Iris pigment epithelial cell (primary cell): ENCODE measurements around the gene GPC6.

Experiments
- DNase-seq: peaks from one replicate; pipeline ENCODE4 v3.0.0-alpha.2; 2011; ENCODE audit warnings: low read depth

Gene GPC6

DNA sequence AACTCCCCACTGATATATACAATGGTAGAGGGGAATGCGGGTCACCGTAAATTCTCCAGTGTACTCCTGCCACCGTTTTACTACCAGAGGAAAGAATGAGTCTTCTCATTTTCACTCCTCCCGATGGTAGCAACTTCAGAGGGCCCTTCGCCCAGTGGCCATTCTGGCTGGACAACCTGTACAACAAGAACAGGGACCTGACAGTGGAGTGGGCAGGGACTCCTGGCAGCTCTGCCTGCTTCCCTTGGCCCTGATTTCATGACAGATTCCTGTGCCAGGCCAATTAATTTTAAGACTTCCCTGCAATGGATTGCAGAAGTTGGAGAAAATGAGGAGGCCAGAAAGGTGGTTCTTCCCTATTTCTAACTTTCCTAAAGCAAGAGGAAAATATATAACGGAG, 148.9 kb downstream of the GPC6 start:
- DNase-seq, result no peak

DNA sequence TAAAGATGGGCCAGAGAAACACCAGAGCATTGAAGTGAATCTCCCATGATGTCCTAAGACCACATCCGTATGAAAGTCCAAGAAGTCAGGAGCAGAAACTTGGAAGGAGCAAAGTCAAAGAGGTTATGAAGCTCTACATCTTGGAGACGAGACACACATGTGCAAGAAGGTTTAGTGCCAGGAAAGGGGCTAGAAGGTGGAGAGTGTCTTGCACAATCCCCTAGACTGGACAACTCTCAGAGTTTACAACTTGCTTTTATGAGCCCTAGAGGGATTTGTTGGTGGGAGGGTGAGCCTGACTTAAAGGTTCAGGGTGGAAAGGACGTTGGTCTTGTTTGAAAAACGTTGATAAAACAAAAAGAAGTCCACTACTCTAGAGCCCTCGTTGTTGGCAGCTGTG, 150.6 kb downstream of the GPC6 start:
- no peak for DNase-seq

DNA sequence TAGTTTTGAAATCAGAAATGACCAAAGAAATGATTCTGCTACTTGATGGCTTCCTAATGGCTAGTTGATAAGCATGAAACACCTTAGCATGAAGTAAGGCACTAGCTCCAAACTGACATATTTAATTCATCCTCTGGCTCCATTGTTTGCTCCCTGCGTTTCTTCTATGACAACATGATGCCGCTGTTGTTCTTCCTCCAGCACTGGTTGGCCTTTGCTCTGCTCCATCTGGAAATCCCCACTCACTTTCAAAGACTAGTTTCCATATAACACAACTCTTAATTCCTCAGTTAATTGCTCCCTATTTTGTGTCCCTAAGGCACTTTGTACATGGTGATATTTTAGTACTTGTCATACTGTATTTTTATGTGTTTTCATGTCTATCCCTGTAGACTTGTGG, 151.6 kb downstream of the GPC6 start:
- no peak for DNase-seq

DNA sequence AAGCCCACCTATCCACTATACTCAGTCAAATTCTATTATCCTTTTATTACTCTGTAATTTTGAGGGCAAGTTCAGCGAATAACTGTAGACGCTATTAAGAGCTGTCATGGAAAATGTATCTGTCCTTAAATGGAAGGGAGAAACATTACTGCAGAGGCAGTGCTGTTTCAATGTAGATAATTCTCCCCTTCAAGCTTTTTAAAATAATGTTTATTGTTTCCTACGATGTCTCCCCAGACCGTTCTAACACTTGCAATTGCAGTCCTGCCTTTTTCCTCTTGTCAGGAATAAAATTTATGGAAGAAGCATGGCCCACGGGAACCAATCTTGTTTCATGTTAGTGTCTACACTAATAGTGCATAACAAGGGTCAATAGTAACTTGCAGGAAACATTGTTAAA, 159.5 kb downstream of the GPC6 start:
- no peak for DNase-seq

DNA sequence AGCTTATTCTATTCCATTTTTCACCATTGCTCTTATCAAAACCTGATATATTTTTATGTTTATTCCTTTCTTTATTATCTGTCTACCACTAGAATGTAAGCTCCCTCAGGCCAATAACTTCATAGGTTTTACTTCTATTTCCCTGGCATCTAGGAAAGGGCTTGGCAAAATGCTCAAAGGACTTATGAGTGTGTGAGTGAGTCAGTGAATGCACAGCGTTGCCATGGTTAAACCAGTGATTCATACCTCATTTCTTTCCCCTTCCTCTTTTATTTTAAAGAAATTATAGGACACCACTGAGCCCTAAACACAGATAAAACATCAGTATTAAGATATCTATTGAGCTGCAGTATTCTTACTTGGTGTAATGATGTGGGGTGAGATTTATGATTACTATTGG, 162.1 kb downstream of the GPC6 start:
- peak; percentile 56 for DNase-seq

DNA sequence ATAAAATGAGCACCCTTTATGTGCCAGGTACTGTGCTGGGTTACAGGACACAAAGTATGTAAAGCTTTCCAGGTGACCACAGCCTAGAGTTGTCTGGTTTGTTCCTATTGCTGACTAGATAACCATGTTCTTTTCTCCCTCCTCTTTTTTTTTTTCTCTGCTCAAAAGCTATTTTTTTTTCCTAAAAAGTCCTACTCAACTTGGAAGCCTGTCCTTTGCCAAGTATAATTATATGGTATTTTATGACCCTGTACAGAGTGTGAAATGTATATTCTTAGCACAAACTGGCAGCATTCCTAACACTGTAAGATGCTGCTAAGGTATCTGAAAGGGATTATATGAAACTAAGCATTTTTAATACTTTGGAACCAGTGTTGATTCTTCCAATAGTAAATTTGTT, 171.0 kb downstream of the GPC6 start:
- no peak for DNase-seq

DNA sequence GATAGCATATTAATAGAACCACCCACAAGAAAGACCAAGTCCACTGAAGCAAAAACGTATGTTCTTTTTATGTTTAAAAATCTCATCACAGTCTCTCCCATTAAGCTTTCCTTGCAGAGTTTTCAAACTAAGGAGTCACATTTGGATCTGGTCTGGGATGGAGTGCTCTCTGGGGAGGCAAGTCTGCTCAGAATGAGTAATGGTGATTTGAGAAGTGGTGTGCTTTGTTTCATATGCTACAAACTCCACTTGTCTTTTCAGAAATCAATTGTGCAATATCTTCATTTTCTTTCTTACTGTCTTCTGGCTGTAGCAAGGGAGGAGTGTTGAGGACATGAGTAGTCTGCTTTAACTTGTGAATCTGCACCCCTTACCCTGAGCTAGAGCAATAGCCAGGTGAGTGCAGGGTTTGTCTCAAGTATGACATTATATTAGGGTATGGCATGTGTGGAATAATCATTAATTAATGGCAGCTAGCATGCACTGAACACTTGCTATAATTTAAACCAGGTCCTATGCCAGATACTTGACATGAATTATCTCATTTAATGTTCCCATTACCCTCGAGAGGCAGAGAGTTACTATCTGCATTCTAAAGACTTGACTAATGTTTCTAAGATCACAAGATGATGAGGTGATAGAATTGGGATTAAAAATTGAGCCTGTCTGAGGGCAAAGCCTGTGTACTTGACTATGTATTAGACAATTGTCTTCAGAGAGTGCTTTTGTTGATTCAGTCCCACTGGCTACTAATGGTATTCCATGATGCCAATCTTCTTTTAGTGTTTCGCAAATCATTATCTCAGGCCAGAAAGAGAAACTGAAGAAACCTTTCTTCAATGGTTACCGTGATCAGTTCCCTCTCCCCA, 171.8 kb downstream of the GPC6 start:
- DNase-seq, result peak; percentile 15

DNA sequence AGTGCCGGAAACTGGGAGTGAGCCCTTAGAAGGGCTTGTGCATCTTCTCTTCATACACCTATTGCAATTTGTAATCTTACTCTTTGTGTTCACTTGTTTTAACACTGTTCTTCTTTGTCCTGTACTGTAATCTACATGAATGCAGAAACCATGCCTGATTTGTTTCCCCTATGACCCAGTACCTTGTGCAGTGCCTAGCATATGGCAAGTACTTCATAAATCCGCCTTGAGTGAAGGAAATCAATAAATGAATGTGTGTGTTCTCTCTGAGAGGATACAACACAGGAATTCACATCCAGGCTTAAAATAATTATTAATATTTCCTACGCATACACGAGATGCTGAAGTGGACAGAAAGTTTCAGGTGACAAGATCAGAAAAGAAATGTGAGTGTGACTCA, 172.6 kb downstream of the GPC6 start:
- no peak for DNase-seq

DNA sequence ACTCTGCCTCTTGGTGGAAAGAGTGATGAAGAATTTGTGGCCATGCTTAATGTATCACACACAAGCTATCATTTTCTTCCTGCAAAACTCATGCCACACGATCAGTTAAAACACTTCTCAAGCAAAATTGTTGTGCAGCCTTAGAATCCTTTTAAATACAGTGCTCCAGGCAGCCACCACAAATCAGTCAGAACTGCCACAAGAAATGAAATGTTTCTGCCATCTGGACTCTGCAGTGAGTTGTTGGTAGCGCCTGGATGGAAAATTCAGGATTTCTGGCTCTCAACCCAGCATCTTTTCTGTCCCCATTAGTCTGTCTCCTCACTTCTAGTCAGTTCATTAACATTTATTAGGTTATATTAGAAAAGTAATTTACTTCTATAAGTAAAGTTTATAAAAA, 179.5 kb downstream of the GPC6 start:
- no peak for DNase-seq

DNA sequence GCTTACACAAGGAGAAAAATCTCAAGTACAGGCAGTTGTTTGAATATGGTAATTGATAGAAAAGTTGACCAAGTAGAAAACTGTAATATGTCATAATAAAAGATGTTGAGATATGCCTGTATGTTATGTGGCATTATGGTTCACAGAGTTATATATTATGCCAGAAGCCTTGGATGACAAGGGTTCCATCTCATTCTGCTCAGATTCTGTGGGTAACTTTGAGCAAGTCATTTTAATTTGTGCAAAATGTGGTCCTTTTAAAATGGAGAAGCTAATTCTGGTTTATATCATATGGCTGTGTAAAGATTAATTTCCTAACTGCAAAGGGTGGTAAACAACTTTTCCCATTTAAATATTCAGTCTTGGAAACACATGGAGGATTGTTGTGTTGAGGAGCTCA, 180.9 kb downstream of the GPC6 start:
- no peak for DNase-seq

DNA sequence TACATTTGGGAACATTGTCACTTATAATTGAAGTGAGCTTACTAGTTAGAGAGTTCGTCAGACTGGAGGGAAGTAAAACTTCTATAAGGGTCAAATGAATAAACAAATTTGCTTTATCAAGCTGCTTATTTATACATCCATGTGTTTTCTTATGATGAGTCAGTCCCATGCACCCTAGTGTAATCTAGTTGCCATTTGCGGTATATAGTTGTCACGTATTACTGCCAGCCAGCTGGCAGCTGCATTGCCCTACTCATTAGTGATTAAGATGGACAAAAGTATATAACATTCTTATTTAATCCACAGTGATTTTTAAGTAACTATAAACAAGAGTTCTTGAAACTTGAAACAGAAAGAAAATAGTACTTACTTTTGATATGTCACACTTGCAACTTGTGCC, 182.4 kb downstream of the GPC6 start:
- no peak for DNase-seq

DNA sequence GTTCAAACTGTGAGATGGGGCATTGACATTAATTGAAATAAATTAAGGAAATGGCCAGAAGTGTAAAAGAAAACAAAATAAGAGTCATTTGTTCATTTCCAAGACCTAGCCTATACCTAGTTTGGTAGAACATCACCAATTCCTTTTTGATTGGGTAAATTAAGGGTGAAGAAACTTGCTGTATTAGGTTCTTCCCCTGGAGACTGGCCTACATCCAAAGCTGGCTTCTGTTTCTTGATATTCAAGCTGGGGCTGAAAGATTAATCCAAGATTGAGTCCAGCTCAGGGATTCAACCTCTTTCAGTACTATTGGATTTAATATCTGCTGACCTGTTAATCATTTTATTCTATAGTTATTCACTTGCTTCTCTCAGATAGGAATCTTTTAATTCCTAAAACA, 183.2 kb downstream of the GPC6 start:
- no peak for DNase-seq

DNA sequence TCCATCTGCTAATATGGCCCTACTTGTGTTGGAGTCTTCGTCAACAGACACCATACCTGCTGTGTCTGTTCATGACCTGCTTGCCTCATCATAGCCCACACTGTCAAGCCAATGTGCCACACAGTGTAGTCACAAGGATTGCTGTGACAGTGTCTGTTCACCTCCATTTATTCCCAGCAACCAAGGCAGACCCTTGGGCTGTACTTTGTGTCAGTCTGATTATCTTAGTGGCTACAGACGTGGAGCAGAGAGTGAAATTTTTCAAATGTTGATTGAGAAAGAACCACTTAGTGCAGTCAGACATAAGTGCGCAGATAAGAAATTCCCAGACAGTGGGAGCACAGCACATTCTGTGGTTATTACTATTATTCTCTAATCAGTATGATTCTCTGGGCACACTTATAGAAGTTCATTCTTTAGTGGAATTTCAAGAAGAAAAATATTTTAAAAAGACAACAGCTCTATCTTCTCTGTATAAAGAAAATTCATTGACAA, 184.6 kb downstream of the GPC6 start:
- DNase-seq, result no peak

DNA sequence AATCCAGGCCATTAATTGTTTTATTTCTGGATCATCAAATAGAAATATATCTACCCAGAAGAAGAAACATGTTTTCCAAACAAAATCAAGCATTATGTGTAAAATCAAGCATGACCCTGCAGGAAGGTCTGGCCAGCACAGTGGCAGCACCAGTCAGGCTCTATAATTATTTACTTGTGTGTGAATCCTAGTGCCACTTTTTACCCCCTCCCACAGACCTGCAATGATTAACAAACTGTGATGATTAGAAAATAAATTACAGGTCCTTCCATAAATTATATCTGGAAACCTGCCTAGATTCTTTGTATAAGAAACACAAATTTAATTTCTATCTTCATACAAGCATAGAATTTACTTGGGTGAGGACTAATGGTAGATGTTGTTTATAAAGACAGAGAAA, 186.1 kb downstream of the GPC6 start:
- DNase-seq, result no peak

DNA sequence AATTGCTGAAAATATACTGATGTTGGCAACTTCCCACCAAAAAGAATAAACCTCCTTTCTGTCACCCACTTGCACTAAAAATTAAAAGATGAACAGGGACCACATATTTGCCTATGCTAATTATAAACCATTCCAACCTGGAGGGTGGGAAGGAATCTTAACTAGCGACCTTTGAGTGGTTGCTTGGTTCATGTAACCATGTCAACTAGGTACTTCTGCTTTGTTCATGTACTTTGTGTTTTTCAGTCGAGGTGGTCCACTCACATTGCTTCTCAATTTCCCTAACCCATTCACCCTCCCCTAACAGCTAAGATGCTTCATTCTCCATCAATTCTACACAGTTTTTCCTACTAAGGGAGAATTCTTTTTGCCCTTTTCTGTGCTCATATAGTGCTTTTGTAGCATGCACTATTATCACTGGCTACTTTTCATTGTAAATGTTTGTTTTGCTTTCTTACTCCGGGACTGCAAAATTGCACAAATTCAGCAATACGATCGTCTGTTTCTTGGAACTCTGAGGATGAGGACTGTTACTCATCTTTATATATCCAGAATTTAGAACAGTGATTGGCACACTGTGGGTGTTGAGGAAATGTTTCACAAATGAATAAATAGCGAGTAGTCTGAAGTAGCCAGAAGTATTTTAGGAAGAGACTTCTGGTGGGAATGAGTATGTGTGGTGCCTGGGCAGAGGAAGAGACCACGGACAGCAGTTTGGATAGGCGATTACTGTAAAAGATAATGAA, 187.5 kb downstream of the GPC6 start:
- DNase-seq, result peak; percentile 13

DNA sequence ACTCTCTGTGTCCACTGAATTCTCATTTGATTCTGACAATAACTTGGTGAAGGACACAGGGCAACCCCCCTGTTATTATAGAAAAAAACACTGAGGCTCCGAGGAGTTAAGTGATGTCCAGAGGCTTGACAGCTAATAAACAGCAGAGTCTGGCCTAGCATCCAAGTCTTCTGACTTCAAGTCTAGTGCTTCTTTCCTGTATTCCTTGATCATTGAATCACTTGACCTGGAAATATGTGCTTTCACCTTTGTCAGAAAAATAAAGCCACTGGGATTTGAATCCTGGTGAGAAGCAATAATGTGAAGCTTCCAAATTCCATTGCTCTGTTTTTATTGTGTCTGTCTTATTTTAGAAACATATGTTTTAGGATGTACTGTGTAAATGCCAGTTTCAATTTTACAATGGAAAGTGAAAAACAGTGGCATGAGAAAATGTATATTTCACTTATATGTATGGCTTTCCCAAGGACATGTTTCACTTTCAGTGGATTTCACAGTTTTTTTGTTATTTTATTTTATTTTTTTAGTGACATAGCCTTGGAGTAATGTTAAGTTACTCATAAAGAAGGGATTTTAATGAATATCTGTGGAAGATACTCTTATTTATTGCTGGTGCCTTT, 190.2 kb downstream of the GPC6 start:
- peak; percentile 10 for DNase-seq

DNA sequence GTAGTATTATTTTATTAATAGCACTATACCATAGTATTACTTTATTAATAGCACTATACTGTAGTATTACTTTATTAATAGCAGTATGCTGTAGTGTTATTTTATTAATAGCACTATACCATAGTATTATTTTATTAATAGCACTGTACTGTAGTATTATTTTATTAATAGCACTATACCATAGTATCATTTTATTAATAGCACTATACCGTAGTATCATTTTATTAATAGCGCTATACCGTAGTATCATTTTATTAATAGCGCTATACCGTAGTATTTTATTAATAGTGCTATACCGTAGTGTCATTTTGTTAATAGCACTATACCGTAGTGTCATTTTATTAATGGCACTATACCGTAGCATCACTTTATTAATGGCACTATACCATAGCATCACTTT, 191.8 kb downstream of the GPC6 start:
- DNase-seq, result no peak

DNA sequence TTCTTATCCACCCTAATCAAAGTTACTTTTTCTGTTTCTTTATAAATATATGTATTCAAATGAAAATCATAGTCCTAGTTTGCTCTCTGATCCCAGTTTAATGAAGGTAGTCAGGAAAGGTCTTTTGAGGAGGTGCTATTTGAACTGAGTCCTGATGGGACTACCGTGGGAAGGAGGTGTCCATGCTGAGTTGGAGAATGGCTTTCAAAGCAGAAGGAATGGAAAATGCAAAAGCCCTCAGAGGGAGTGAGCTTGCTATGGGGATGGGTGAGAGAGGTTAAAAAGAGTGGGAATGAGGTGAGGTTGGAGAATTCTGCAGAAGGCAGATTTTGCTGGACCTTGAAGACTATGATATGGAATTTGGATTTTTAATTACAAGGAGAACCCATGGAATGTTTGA, 193.6 kb downstream of the GPC6 start:
- no peak for DNase-seq

DNA sequence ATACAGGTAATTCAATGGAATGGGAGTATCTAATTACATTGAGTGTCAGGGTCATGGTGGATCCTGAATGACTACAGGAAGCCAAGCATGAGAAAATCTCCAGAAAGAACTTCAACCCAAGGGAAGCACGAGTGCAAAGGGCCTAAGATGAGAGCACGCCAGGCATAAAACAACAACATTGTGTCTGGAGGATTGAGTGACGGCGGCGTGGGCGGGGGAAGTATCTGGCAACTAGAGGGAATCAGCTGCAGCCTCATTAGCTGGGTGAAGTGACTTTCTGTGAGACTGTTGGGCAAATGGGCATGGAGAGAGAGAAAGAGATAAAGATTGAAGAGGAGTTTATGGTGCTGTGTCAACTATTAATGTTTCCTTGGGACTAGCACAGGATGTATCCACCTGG, 194.3 kb downstream of the GPC6 start:
- DNase-seq, result no peak

DNA sequence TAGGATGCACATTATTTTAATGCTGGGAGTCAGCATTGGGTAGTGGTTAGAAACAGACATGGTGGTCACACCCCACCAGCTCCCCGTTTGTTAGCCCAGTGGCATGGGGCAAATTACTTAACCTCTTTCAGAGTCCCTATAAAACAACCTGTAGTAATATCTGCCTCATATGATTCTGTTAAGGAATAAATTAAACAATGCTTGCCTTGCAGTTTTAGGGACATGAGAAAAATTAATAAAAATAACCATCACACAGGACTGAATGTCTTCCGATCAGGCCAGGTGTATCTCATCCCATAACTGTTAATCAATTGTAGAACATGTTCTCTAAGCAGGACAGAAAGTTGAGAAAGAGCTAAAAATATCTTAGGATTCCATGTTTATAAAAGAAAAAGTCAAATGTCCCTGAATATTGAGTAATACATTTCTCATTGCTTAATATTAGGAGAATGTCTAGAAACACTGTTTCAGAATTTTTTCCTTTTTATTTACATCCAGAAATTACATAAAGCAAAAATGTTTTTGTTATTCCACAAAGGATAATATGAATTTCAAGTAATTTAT, 196.5 kb downstream of the GPC6 start:
- DNase-seq, result no peak

DNA sequence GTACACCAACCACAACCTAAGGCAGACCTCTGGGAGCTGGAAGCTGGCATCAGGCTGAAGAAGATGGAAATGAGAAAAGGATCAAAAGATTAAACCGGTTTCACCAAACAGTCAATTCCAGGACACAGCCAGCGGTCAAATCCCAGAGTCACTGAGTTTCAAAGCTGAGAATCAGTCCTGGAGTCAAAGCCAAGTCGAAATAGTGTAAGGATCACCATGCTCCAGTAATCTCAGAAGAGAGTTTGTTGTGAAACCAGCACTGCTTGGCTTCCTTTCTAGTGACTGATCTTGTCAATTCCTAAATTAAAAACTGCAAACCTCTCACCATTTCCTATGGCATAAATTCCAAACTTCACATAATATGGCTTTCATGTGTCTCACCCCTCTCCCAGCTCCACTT, 198.8 kb downstream of the GPC6 start:
- no peak for DNase-seq

DNA sequence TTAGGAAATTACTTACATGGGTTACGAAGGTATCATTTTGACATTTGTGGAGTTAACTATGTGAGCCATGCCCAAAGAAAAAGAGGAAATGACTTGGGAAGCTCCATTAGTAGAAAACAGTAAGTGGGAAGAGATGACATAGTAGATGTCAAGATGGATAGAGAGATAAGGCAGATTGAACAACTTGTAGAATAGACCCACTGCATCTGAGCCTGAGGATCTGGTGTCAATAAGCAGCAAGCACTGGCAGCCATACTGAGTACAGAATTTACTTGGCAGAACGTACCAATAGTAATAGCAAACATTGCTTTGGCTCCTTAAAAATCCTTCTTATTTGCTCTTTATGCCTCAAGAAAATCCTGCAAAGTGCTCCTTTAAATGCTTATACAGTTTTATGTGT, 203.8 kb downstream of the GPC6 start:
- no peak for DNase-seq

DNA sequence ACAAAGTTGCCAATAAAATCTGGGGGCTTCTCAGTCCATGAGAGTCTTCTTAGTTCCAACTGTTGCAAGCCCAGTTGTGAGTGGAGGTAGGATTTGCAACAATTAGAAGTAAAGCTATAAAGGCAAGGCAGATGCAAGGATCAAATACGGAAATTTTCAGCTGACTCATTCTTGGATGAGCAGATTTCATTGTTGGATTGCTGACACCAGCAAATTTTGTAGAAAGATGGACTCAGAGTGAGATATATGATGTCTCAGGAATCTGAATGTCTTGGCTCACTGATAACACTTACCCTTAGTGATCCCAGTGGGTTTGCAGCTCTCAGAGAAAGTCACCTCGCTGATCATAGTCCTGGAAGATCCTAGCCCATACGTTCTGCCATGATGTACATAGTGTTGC, 209.0 kb downstream of the GPC6 start:
- DNase-seq, result no peak
